ENCODE measurements around the gene MICU1.
"Not testable (repeated sequence)": the region's sequence is repeated elsewhere in the genome, so short reads cannot be mapped to it uniquely, and the experiment has no call there.

The MICU1 gene

GRCh38 chr10:72552857-72553256 lies 73.0 kb downstream of the MICU1 start:
- DNase-seq: no peak

DNA sequence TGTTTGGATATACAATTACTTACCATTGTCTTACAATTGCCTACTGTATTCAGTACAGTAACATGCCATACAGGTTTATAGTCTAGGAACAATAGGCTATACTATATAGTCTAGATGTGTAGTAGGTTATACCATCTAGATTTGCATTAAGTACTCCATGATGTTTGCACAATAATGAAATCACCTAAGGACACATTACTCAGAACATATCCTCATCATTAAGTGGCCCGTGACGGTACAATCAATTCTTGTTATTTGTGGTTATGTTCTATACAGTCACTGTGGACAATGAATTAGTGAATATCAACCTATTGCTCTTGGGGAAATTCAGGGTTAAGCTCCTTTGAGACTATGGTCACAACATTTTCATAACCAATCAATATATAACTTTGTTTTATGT lies 75.6 kb downstream of the MICU1 start:
- no peak for DNase-seq

- no peak for DNase-seq
These were observed 80.3 kb downstream of the MICU1 start for GRCh38 chr10:72545546-72545945.

DNA sequence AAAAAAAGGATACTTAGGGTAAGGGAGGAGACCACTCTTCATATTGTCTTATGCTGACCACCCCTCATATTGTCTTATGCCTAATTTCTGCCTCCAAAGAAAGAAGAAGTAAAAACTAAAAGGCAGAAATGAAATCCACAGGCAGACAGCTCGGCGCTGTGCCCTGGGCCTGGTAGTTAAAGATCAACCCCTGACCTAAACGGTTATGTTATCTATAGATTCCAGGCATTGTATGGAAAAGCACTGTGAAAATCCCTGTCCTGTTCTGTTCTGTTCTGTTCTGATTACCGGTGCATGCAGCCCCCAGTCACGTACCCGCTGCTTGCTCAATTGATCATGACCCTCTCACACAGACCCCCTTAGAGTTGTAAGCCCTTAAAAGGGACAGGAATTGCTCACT lies 82.0 kb downstream of the MICU1 start:
- DNase-seq: not testable (repeated sequence)

DNA sequence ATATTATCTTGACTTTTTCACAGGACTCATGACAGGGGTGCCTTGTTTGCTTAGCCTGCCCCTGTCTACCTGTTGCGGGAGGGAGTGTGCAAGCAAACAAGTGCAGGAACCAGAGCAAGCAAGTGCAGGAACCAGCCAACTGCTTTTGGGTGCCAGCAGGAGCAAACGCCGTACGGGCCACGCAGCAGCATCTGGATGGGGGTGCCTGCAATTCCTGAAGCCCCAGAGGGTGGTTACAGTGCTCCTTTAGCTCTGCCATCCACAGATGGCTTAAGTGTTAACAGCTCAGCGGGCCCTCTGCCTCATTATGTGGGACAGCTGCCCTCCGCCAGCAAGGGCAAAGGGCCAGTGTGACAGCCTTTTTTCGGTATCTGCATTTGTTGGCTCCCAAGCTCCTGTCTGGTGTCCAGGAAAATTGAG lies 83.5 kb downstream of the MICU1 start:
- DNase-seq: no peak

GRCh38 chr10:72541337-72541736 lies 84.5 kb downstream of the MICU1 start:
- no peak for DNase-seq

DNA sequence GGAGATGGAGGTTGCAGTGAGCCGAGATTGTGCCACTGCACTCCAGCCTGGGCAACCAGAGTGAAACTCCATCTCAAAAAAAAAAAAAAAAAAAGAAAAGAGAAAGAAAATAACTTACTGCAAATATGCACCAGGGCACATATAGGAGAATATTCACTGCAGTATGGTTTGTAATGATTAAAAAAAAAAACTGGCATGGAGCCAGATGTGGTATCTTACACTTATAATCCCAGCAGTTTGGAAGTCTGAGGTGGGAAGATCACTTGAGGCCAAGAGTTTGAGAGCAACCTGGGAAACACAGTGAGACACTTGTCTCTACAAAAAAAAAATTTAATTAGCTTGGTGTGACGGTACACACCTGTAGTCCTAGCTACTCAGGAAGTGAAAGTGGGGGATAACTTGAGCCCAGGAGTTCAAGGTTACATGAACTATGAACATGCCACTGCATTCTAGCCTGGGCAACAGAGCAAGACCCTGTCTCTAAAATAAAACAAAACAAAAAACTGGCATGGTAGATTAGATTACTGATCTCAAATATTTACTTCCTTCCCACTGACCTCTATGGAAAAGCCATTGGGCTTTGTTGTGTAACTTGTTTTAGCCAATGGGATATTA lies 85.6 kb downstream of the MICU1 start:
- DNase-seq: no peak

GRCh38 chr10:72539137-72539536 lies 86.7 kb downstream of the MICU1 start:
- DNase-seq: no peak

- DNase-seq: no peak
These were observed 100.2 kb downstream of the MICU1 start for GRCh38 chr10:72525689-72526088.

DNA sequence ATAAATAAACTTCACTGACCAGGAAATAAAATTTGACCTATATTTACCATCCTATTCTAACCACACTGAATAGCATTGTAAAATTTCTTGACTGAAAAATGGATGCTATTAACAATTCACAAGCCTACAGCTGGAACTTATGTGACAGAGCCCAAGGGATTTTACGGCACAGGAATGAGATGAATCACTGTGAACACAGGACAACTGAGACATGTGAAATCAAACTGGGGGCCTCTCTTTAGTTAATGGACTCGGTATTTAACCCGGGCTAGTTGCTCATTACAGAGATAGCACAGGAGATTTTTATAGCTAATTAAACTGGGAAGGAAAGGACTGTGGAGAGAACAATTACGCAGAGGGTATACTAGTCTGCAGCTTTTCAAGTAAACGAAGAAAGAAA lies 100.6 kb downstream of the MICU1 start:
- DNase-seq: no peak

DNA sequence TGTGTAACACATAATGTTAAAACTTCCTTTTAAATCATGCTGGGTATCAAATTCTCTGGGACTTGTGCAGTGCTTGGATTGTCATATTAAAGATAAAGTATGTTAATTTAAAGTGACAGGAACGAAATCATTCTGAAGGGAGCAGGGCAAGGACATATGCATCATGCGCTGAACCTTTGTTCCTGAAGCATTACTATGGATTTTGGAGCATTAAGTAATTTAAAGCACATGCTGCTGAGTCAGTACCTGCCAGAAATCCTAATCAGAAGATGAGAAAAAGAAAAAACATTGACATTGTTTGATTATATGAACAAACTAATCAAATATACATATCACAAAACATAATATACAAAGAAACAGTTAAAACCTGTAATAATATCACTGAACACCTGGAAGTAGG lies 101.4 kb downstream of the MICU1 start:
- DNase-seq: no peak

GRCh38 chr10:72523932-72524396 lies 101.9 kb downstream of the MICU1 start:
- DNase-seq: no peak

GRCh38 chr10:72523062-72523461 lies 102.8 kb downstream of the MICU1 start:
- DNase-seq: no peak

DNA sequence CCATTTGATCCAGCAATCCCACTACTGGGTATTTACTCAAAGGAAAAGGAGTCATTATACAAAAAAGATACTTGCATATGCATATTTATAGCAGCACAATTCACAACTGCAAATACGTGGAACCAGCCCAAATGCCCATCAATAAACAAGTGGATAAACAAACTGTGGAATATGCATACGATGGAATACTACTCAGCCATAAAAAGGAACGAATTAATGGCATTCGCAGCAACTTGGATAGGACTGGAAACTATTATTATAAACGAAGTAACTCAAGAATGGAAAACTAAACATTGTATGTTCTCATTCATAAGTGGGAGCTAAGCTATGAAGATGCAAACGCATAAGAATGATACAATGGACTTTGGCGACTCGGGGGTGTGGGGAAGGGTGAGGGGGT lies 108.6 kb downstream of the MICU1 start:
- DNase-seq: no peak

DNA sequence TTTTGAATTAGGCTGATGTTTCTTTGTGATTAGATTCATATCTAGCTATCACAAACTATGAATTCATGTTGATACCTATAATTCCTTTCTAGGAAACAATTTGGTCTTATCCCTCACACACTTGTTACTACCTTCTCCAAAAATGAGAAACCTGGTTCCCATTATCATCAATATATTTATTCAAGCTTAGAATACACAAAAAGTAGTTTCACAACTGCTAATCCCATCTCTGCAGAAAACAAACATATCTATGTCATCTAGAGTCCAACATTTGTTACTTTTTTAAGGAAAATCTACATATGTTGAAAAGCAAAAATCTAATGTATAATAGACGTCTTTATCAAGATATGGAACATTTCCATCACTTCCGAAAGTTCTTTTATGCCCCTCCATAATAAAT lies 110.4 kb downstream of the MICU1 start:
- no peak for DNase-seq

GRCh38 chr10:72513910-72514309 lies 112.0 kb downstream of the MICU1 start:
- no peak for DNase-seq

- no peak for DNase-seq
These were observed 114.4 kb downstream of the MICU1 start for GRCh38 chr10:72511459-72511858.

- DNase-seq: no peak
These were observed 115.9 kb downstream of the MICU1 start for GRCh38 chr10:72509941-72510340.

DNA sequence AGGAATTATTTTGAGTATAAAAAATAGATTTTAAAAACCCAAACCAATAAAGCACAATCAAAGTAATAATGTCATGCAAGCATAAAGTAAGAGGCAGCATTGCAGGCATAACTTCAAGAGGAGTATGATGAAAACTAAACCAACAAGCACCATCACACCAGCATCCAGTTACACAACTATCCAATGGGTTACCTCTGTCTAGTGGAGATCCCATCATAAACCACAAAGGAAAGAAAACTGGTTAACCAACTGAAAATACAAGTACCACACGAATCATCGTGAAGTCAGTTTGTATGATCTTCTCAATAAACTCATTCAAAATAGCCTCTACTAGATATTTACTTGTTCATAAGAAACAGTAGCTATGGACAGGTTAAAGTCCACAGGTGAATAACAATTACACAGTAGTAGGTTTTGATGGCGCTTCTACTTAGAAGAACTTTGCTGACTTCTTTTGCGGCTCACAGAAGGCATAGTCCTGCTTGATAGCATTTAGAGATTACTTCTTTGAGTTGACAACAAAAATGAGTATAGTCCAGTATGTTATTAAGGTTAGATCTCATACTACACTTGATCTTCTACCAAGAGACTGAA lies 116.6 kb downstream of the MICU1 start:
- DNase-seq: no peak

- DNase-seq: no peak
These were observed 117.8 kb downstream of the MICU1 start for GRCh38 chr10:72508033-72508432.

DNA sequence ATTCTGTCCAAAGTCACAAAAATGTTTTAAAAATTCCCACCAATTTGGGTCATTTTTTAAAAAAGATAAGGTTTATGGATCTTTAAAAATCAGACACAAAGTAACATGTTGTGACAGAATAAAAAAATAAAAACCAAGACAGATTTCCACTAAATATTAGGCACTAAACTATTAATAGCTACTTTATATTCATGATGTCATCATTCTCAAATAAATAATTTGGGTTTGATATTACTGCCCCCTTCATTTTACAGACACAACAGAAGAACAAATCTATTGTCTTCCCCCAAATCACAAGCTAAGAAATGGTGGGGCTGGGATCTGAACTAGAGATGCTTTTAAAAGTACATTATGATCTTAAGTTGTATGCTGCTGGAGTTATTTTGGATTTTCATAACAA lies 119.4 kb downstream of the MICU1 start:
- no peak for DNase-seq

- DNase-seq: no peak
These were observed 120.4 kb downstream of the MICU1 start for GRCh38 chr10:72505435-72505834.

DNA sequence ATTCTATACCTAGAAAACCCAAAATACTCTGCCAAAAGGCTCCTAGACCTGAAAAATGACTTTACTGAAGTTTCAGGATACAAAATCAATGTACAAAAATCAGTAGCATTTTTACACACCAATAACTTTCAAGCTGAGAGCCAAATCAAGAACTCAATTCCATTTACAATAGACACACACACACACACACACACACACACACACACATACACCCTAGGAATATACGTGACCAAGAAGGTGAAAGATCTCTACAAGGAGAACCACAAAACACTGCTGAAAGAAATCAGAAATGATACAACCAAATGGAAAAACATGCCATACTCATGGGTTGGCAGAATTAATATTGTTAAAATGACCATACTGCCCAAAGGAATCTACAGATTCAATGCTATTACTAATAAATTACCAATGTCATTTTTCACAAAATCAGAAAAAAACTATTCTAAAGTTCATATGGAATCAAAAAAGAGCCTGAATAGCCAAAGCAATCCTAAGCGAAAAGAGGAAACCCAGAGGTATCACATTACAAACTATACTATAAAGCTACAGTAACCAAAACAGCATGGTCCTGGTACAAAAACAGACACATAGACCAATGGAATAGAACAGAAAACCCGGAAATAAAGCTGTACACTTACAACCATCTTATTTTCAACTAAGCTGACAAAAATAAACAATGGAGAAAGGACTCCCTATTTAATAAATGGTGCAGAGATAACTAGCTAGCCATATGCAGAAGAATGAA lies 122.0 kb downstream of the MICU1 start:
- no peak for DNase-seq

- no peak for DNase-seq
These were observed 122.6 kb downstream of the MICU1 start for GRCh38 chr10:72503241-72503640.

All from stimulated activated CD4-positive, alpha-beta T cell treated with anti-CD3 and anti-CD28 coated beads, Interleukin-4, amount 100 ng/mL, for 4 hours (primary cell).